IMR-90 (cell line): ENCODE results near the gene ANTXR1. TPM values are rescaled to one million over a fixed set of nuclear protein-coding genes. Genes with fewer than 3 reads are reported as not detected.

Source experiments
- ATAC-seq: fragments of 200-7000 bp; cut with Tn5 transposase; 2 replicates; pipeline ENCODE4 v1.9.1; 2020; ENCODE audit warnings: low read depth, mild to moderate bottlenecking, moderate library complexity
- BruUV-seq: library from RNA; stranded (reverse); fragments of 400-500 nt; replicated peaks from 2 replicates; lab custom pipeline; 2021; lab: Mats Ljungman, UMichigan
- CTCF ChIA-PET: fragments of 300-600 bp; formaldehyde crosslinking; extraction: SDS; loops from one replicate; lab custom pipeline; 2021; ENCODE audit warnings: antibody characterized with exemption; lab: Yijun Ruan, JAX
- POLR2A ChIA-PET: fragments of 300-600 bp; sonication (Branson Sonifier 250); formaldehyde crosslinking; loops from one replicate; lab custom pipeline; 2022; ENCODE audit warnings: antibody characterized with exemption; ENCODE audit not compliant: unreplicated experiment; lab: Charles Lee
- DNase-seq: peaks from one replicate; pipeline ENCODE4 v3.0.0; 2013
- H2AFZ ChIP-seq: replicated peaks from 2 replicates; pipeline ENCODE3; 2013; ENCODE audit warnings: low read length, mild to moderate bottlenecking; ENCODE audit not compliant: poor library complexity
- H2AK5ac ChIP-seq: 2 replicates; pipeline ENCODE4 v1.6.1; 2013; ENCODE audit warnings: low read depth, low read length, inconsistent platforms
- H2AK9ac ChIP-seq: replicated peaks from 2 replicates; pipeline ENCODE3; 2013; ENCODE audit warnings: mild to moderate bottlenecking, low read depth, low read length, moderate library complexity; ENCODE audit not compliant: poor library complexity
- H2BK120ac ChIP-seq: 2 replicates; pipeline ENCODE4 v1.6.1; 2013; ENCODE audit warnings: low read depth, low read length, inconsistent platforms
- H2BK15ac ChIP-seq: 3 replicates; pipeline ENCODE4 v1.6.1; 2013; ENCODE audit warnings: low read depth, low read length, inconsistent platforms
- H2BK20ac ChIP-seq: 2 replicates; pipeline ENCODE4 v1.6.1; 2013; ENCODE audit warnings: low read depth, mild to moderate bottlenecking, inconsistent platforms, low read length, moderate library complexity
- H2BK5ac ChIP-seq: 2 replicates; pipeline ENCODE4 v1.6.1; 2013; ENCODE audit warnings: mild to moderate bottlenecking, low read depth, low read length, inconsistent platforms; ENCODE audit not compliant: poor library complexity, severe bottlenecking
- H3K14ac ChIP-seq: replicated peaks from 2 replicates; pipeline ENCODE4 v1.6.1; 2013; ENCODE audit warnings: low read depth, low read length, inconsistent platforms
- H3K18ac ChIP-seq: 2 replicates; pipeline ENCODE4 v1.6.1; 2013; ENCODE audit warnings: low read depth, low read length, control low read depth
- H3K23ac ChIP-seq: 2 replicates; pipeline ENCODE4 v1.6.1; 2013; ENCODE audit warnings: low read depth, low read length, inconsistent platforms
- H3K27ac ChIP-seq: 2 replicates; pipeline ENCODE4 v1.5.1; 2013; ENCODE audit warnings: mild to moderate bottlenecking, control low read depth, low read length; ENCODE audit not compliant: insufficient read depth
- H3K27me3 ChIP-seq: 2 replicates; pipeline ENCODE4 v1.6.1; 2013; ENCODE audit warnings: low read length; ENCODE audit not compliant: control insufficient read depth, insufficient read depth
- H3K36me3 ChIP-seq: 2 replicates; pipeline ENCODE4 v1.6.1; 2013; ENCODE audit warnings: low read length, mixed read lengths; ENCODE audit not compliant: control insufficient read depth, insufficient read depth
- H3K4ac ChIP-seq: 2 replicates; pipeline ENCODE4 v1.6.1; 2013; ENCODE audit warnings: low read depth, low read length, inconsistent platforms
- H3K4me1 ChIP-seq: 2 replicates; pipeline ENCODE4 v1.6.1; 2013; ENCODE audit warnings: low read length, mixed read lengths; ENCODE audit not compliant: control insufficient read depth, insufficient read depth
- H3K4me2 ChIP-seq: 2 replicates; pipeline ENCODE4 v1.6.1; 2013; ENCODE audit warnings: low read depth, mild to moderate bottlenecking, control low read depth, low read length, moderate library complexity
- H3K4me3 ChIP-seq: 2 replicates; pipeline ENCODE4 v1.5.1; 2013; ENCODE audit warnings: low read depth, mild to moderate bottlenecking, control low read depth, low read length, moderate library complexity; ENCODE audit not compliant: insufficient read depth
- H3K56ac ChIP-seq: 2 replicates; pipeline ENCODE4 v1.6.1; 2013; ENCODE audit warnings: low read length, inconsistent platforms; ENCODE audit not compliant: insufficient read depth; ENCODE audit errors: extremely low read depth
- H3K79me1 ChIP-seq, 2 experiments: 2 replicates each; pipeline ENCODE4 v1.6.1; 2013; ENCODE audit warnings: low read length in 2 of 2, inconsistent platforms in 1 of 2, low read depth in 1 of 2
- H3K9ac ChIP-seq: 2 replicates; pipeline ENCODE4 v1.6.1; 2013; ENCODE audit warnings: low read depth, low read length, control low read depth
- H3K9me1 ChIP-seq: 2 replicates; pipeline ENCODE4 v1.6.1; 2013; ENCODE audit warnings: low read length, inconsistent platforms; ENCODE audit not compliant: insufficient read depth
- H3K9me3 ChIP-seq: 2 replicates; pipeline ENCODE4 v1.6.1; 2013; ENCODE audit warnings: low read length; ENCODE audit not compliant: control insufficient read depth, insufficient read depth
- H4K20me1 ChIP-seq: 2 replicates; pipeline ENCODE4 v1.6.1; 2013; ENCODE audit warnings: low read length, inconsistent platforms; ENCODE audit not compliant: insufficient read depth
- H4K5ac ChIP-seq: 2 replicates; pipeline ENCODE4 v1.6.1; 2013; ENCODE audit warnings: mild to moderate bottlenecking, low read depth, low read length, control low read depth
- H4K8ac ChIP-seq, 2 experiments: 2 replicates each; pipeline ENCODE4 v1.6.1; 2013; ENCODE audit warnings: low read depth in 2 of 2, low read length in 2 of 2, control low read depth in 1 of 2, inconsistent platforms in 1 of 2
- H4K91ac ChIP-seq: 2 replicates; pipeline ENCODE4 v1.6.1; 2013; ENCODE audit warnings: low read depth, low read length, inconsistent platforms; ENCODE audit not compliant: insufficient read depth
- BHLHE40 ChIP-seq: fragments of 150-350 bp; IDR thresholded peaks from 2 replicates; pipeline ENCODE4 v1.6.1; 2016; ENCODE audit warnings: mild to moderate bottlenecking, low read depth, low read length
- CEBPB ChIP-seq: IDR thresholded peaks from 2 replicates; pipeline ENCODE4 v1.6.1; 2012; ENCODE audit warnings: low read depth, low read length, improper control_type of control experiment
- CHD1 ChIP-seq: IDR thresholded peaks from 2 replicates; pipeline ENCODE4 v1.6.1; 2012; ENCODE audit warnings: low read depth, low read length, improper control_type of control experiment
- FOS ChIP-seq: fragments of 150-350 bp; IDR thresholded peaks from 2 replicates; pipeline ENCODE4 v1.6.1; 2016; ENCODE audit warnings: low read depth, low read length
- MAFK ChIP-seq: IDR thresholded peaks from 2 replicates; pipeline ENCODE4 v1.6.1; 2012; ENCODE audit warnings: low read depth, low read length, improper control_type of control experiment
- MAZ ChIP-seq: IDR thresholded peaks from 2 replicates; pipeline ENCODE4 v1.6.1; 2012; ENCODE audit warnings: low read depth, mild to moderate bottlenecking, low read length, improper control_type of control experiment, moderate library complexity, borderline replicate concordance
- MXI1 ChIP-seq: IDR thresholded peaks from 2 replicates; pipeline ENCODE4 v1.6.1; 2012; ENCODE audit warnings: low read depth, mild to moderate bottlenecking, low read length, moderate library complexity, borderline replicate concordance
- NFE2L2 ChIP-seq: fragments of 150-350 bp; IDR thresholded peaks from 2 replicates; pipeline ENCODE4 v1.6.1; 2016; ENCODE audit warnings: low read depth, mild to moderate bottlenecking, low read length
- POLR2A ChIP-seq: IDR thresholded peaks from 2 replicates; pipeline ENCODE4 v1.6.1; 2012; ENCODE audit warnings: mild to moderate bottlenecking, low read depth, low read length
- RAD21 ChIP-seq: IDR thresholded peaks from 2 replicates; pipeline ENCODE4 v1.6.1; 2012; ENCODE audit warnings: low read length, improper control_type of control experiment
- RCOR1 ChIP-seq: IDR thresholded peaks from 2 replicates; pipeline ENCODE4 v1.6.1; 2012; ENCODE audit warnings: mild to moderate bottlenecking, low read length, improper control_type of control experiment; ENCODE audit not compliant: insufficient replicate concordance
- RFX5 ChIP-seq: IDR thresholded peaks from 2 replicates; pipeline ENCODE4 v1.8.0; 2012; ENCODE audit warnings: low read depth, mild to moderate bottlenecking, low read length, moderate library complexity
- SMC3 ChIP-seq: fragments of 150-350 bp; IDR thresholded peaks from 2 replicates; pipeline ENCODE4 v1.6.1; 2016; ENCODE audit warnings: low read depth, mild to moderate bottlenecking, antibody characterized with exemption, low read length, moderate library complexity
- WGBS, 2 experiments: methylation state at CpG; one replicate each; pipeline versions ENCODE4 v1.1.5 to v1.1.7; 2013; ENCODE audit warnings: missing lambda C conversion rate in 2 of 2; ENCODE audit not compliant: insufficient read length in 1 of 2; ENCODE audit errors: extremely low coverage in 2 of 2; 5-methylcytosine and 5-hydroxymethylcytosine counted together
- dilution Hi-C: fragments of 300-500 bp; cut with HindIII; formaldehyde crosslinking; loops from one replicate; pipeline ENCODE4 v1.14.3; 2018; ENCODE audit warnings: low sequenced_read_pairs; ENCODE audit not compliant: unreplicated experiment
- in situ Hi-C: fragments of 300-500 bp; cut with MboI; formaldehyde crosslinking; loops from 3 replicates; pipeline ENCODE4 v1.14.3; 2019; ENCODE audit warnings: low sequenced_read_pairs, inconsistent platforms, mixed read lengths
- intact Hi-C: fragments of 100-400 bp; cut with micrococcal nuclease; formaldehyde crosslinking; loops from 2 replicates; pipeline ENCODE4 v1.10.0; 2022
- polyA plus RNA-seq, 3 experiments: library from polyadenylated mRNA; depleted of rRNA; stranded (reverse); fragments of >200 nt; gene quantifications; 2 replicates each; pipeline ENCODE4 v1.2.3, GENCODE V29; 2012; ENCODE audit warnings: low replicate concordance in 1 of 3
- total RNA-seq: library from RNA; depleted of rRNA; stranded (reverse); fragments of >200 nt; gene quantifications from 2 replicates; pipeline ENCODE4 v1.2.3, GENCODE V29; 2012
- TF ChIP-seq, protein P1 (sequence below): conservative IDR thresholded peaks from 2 replicates; pipeline ENCODE4 v1.5.1; 2012; ENCODE audit warnings: mild to moderate bottlenecking, low read depth, low read length, improper control_type of control experiment
- TF ChIP-seq, protein P2 (sequence below): fragments of 150-350 bp; IDR thresholded peaks from 2 replicates; pipeline ENCODE4 v1.6.1; 2016; ENCODE audit warnings: low read depth, mild to moderate bottlenecking, low read length, moderate library complexity, borderline replicate concordance
- TF ChIP-seq, protein P3 (sequence below): fragments of 150-350 bp; IDR thresholded peaks from 2 replicates; pipeline ENCODE4 v1.6.1; 2017; ENCODE audit warnings: mild to moderate bottlenecking, antibody characterized with exemption, low read length, low read depth

ANTXR1 gene
- total and polyA plus RNA-seq, 2 of the 4 experiments (the other 2 are of a cell fraction): 27.2 to 36.9 TPM

DNA sequence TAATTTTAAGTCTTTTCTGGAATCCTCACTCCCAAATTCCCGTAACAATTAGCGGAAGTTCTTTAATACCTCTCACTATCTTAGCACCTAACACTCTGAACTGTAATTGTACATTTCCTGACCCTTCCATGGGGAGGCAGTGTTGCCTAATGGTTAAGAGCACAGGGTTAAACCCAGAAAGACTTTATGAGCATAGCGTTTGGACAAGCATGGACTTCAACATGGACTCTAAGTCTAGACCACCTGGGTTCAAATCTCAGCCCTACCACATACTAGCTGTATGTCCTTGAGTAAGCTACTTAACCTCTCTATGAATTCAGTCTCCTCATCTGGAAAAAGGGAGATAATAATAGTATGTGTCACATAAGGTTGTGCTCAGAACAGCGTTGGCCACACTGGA is 13.0 kb downstream of the ANTXR1 start:
- Histone ChIP-seq H2BK20ac (peak overlapping the region; percentile 27; the same call in 1 of the 2 replicates), H2AK9ac (no peak overlapping the region), H3K14ac (peak overlapping the region; percentile 12; the same call in 1 of the 2 replicates), H3K56ac (no peak overlapping the region), H3K36me3 (peaks cover 9% of the 10 kb centered on the region; the same call in 1 of the 2 replicates), H3K4me1 (peaks cover 18% of the 10 kb centered on the region), H3K9ac (no peak overlapping the region), H4K91ac (0 out of 2 replicates have a peak overlapping the region, but pooled peaks have one; percentile 1), H2BK5ac (peak overlapping the region; percentile 1), H3K4me3 (no peak overlapping the region), H2BK120ac (peak overlapping the region; percentile 17; the same call in 1 of the 2 replicates), H3K4me2 (peak overlapping the region; percentile 41; the same call in 1 of the 2 replicates), H2AFZ (no peak overlapping the region), H3K9me3 (no peaks in the 10 kb centered on the region), H2AK5ac (no peak overlapping the region), H4K5ac (peak overlapping the region; percentile 53; the same call in 1 of the 2 replicates), H4K8ac (no peak overlapping the region), H3K18ac (peak overlapping the region; percentile 61; the same call in 1 of the 2 replicates), H3K4ac (peak overlapping the region; percentile 17; the same call in 1 of the 2 replicates), H3K9me1 (peaks cover 23% of the 10 kb centered on the region), H3K79me1 (peaks cover 49 to 73% of the 10 kb centered on the region in 2 experiments), H2BK15ac (no peak overlapping the region), H3K27ac (no peak overlapping the region), H3K27me3 (no peaks in the 10 kb centered on the region), H3K23ac (peak overlapping the region; percentile 5; the same call in 1 of the 2 replicates), H4K20me1 (peaks cover 68% of the 10 kb centered on the region)
- in situ Hi-C loops (no loop called here), intact Hi-C loops (loop anchor here (2.0 kb wide), 1 partner anchor 281 kb away; no protein-coding TSS in a partner anchor), dilution Hi-C loops (no loop called here)
- TF ChIP-seq MXI1 (no peak), CEBPB (no peak), FOS (no peak), POLR2A (no peak), BHLHE40 (no peak), RAD21 (peak; percentile 81), RFX5 (no peak), CHD1 (no peak), MAZ (no peak), MAFK (no peak), RCOR1 (no peak), NFE2L2 (no peak), SMC3 (peak; percentile 78)
- TF ChIP-seq, protein P1, sequence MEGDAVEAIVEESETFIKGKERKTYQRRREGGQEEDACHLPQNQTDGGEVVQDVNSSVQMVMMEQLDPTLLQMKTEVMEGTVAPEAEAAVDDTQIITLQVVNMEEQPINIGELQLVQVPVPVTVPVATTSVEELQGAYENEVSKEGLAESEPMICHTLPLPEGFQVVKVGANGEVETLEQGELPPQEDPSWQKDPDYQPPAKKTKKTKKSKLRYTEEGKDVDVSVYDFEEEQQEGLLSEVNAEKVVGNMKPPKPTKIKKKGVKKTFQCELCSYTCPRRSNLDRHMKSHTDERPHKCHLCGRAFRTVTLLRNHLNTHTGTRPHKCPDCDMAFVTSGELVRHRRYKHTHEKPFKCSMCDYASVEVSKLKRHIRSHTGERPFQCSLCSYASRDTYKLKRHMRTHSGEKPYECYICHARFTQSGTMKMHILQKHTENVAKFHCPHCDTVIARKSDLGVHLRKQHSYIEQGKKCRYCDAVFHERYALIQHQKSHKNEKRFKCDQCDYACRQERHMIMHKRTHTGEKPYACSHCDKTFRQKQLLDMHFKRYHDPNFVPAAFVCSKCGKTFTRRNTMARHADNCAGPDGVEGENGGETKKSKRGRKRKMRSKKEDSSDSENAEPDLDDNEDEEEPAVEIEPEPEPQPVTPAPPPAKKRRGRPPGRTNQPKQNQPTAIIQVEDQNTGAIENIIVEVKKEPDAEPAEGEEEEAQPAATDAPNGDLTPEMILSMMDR: peak; percentile 56
- TF ChIP-seq, protein P2, sequence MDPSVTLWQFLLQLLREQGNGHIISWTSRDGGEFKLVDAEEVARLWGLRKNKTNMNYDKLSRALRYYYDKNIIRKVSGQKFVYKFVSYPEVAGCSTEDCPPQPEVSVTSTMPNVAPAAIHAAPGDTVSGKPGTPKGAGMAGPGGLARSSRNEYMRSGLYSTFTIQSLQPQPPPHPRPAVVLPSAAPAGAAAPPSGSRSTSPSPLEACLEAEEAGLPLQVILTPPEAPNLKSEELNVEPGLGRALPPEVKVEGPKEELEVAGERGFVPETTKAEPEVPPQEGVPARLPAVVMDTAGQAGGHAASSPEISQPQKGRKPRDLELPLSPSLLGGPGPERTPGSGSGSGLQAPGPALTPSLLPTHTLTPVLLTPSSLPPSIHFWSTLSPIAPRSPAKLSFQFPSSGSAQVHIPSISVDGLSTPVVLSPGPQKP: no peak
- TF ChIP-seq, protein P3, sequence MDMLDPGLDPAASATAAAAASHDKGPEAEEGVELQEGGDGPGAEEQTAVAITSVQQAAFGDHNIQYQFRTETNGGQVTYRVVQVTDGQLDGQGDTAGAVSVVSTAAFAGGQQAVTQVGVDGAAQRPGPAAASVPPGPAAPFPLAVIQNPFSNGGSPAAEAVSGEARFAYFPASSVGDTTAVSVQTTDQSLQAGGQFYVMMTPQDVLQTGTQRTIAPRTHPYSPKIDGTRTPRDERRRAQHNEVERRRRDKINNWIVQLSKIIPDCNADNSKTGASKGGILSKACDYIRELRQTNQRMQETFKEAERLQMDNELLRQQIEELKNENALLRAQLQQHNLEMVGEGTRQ: no peak
- BruUV-seq: no TSS peak
- CTCF ChIA-PET: interaction anchor here (1.1 to 1.6 kb wide), 3 partner anchors 11 to 273 kb away, joined by 3 to 6 read pairs (median 4); no protein-coding TSS in a partner anchor
- peak; percentile 70 for ATAC-seq
- WGBS, 2 experiments: no CpG with 5 or more reads among the region's 4 CpGs
- DNase-seq: peak; percentile 46
- POLR2A ChIA-PET: no interaction called here
